A673 (cell line): ENCODE results near the gene C9orf40. TPM values are rescaled to one million over a fixed set of nuclear protein-coding genes. Genes with fewer than 3 reads are reported as not detected.

Source experiments
- Bru-seq: library from RNA; stranded (reverse); fragments of 400-500 nt; gene quantifications from one replicate; lab custom pipeline; 2021; lab: Mats Ljungman, UMichigan
- BruChase-seq, 2 experiments: library from RNA; stranded (reverse); fragments of 400-500 nt; gene quantifications; one replicate each; lab custom pipeline; 2021; lab: Mats Ljungman, UMichigan
- BruUV-seq: library from RNA; stranded (reverse); fragments of 400-500 nt; replicated peaks from 2 replicates; lab custom pipeline; 2021; lab: Mats Ljungman, UMichigan
- CTCF ChIA-PET: fragments of 300-600 bp; sonication (Branson Sonifier 250); formaldehyde crosslinking; loops from one replicate; lab custom pipeline; 2022; ENCODE audit warnings: antibody characterized with exemption; lab: Charles Lee
- POLR2A ChIA-PET: fragments of 300-600 bp; sonication (Branson Sonifier 250); formaldehyde crosslinking; loops from one replicate; lab custom pipeline; 2022; ENCODE audit warnings: antibody characterized with exemption; ENCODE audit not compliant: low non-redundant PET; lab: Charles Lee
- DNase-seq: peaks from one replicate; pipeline ENCODE4 v3.0.0-alpha.2; 2015; ENCODE audit warnings: low spot score
- H3K27ac ChIP-seq: fragments of 200-600 bp; sonication (generic); 2 replicates; pipeline ENCODE4 v1.5.1; 2016; ENCODE audit warnings: mixed run types, low read depth, mild to moderate bottlenecking, mixed read lengths, antibody characterized with exemption, low read length; ENCODE audit not compliant: poor library complexity, severe bottlenecking
- H3K27me3 ChIP-seq: fragments of 200-600 bp; sonication (generic); replicated peaks from 2 replicates; pipeline ENCODE4 v1.6.1; 2017; ENCODE audit warnings: mixed run types, low read depth, mild to moderate bottlenecking, mixed read lengths, antibody characterized with exemption, low read length; ENCODE audit not compliant: insufficient read depth, poor library complexity
- H3K36me3 ChIP-seq: fragments of 200-600 bp; sonication (generic); 2 replicates; pipeline ENCODE4 v1.6.1; 2016; ENCODE audit warnings: mixed run types, mild to moderate bottlenecking, mixed read lengths, antibody characterized with exemption, low read length; ENCODE audit not compliant: insufficient read depth, poor library complexity, severe bottlenecking
- H3K4me1 ChIP-seq: fragments of 200-600 bp; sonication (generic); 2 replicates; pipeline ENCODE4 v1.6.1; 2017; ENCODE audit warnings: mixed run types, mild to moderate bottlenecking, mixed read lengths, antibody characterized with exemption, low read length; ENCODE audit not compliant: insufficient read depth, poor library complexity, severe bottlenecking
- H3K4me3 ChIP-seq: fragments of 200-600 bp; sonication (generic); 2 replicates; pipeline ENCODE4 v1.5.1; 2016; ENCODE audit warnings: low read depth, mixed run types, mild to moderate bottlenecking, mixed read lengths, low read length; ENCODE audit not compliant: poor library complexity, severe bottlenecking
- H3K9me3 ChIP-seq: fragments of 200-600 bp; sonication (generic); 2 replicates; pipeline ENCODE4 v1.6.1; 2016; ENCODE audit warnings: mixed run types, low read depth, mild to moderate bottlenecking, mixed read lengths, antibody characterized with exemption, low read length; ENCODE audit not compliant: poor library complexity, severe bottlenecking
- CTCF ChIP-seq: fragments of 300-800, 200-600 bp; sonication (generic); conservative IDR thresholded peaks from 2 replicates; pipeline ENCODE4 v1.5.1; 2017; ENCODE audit warnings: low read depth, mild to moderate bottlenecking, antibody characterized with exemption, low read length, moderate library complexity, mixed read lengths
- EZH2 ChIP-seq: fragments of 200-600 bp; sonication (generic); IDR thresholded peaks from 2 replicates; pipeline ENCODE4 v1.6.1; 2017; ENCODE audit warnings: borderline replicate concordance, low read depth, mild to moderate bottlenecking, mixed read lengths, antibody characterized with exemption, low read length; ENCODE audit not compliant: poor library complexity, severe bottlenecking
- intact Hi-C: fragments of 100-400 bp; cut with micrococcal nuclease; formaldehyde crosslinking; loops from one replicate; pipeline ENCODE4 v1.10.0; 2022; ENCODE audit not compliant: unreplicated experiment
- long read RNA-seq: library from polyadenylated mRNA; stranded (forward); transcript quantifications from one replicate; pipeline ENCODE4 v2.0.0, GENCODE V29; 2022
- total RNA-seq: library from RNA; stranded (reverse); gene quantifications from 2 replicates; pipeline ENCODE4 v1.2.3, GENCODE V29; 2021

Gene C9orf40, protein sequence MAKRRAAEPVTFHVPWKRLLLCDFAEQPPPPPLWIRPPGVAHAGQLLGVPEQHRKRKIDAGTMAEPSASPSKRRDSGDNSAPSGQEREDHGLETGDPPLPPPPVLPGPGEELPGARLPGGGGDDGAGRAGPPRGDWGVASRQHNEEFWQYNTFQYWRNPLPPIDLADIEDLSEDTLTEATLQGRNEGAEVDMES
- total RNA-seq = 11.9 and 16.8 TPM in 2 replicates
- Bru-seq, nascent RNA = percentile 84 among the genes with signal in this experiment
- percentile 73 among the genes with signal in this experiment for BruChase-seq, experiment 1, labeled RNA remaining after a 2-hour chase
- percentile 68 among the genes with signal in this experiment for BruChase-seq, experiment 2, labeled RNA remaining after a 6-hour chase
- long read RNA-seq, transcript C9orf40-201 (2 exons, 2,327 nt) = major isoform, 56 of 61 reads
- long read RNA-seq, partial matches to known transcripts = 0 of 61 reads
- long read RNA-seq, other reads (novel, unspliced or antisense) = 5 of 61 reads

DNA sequence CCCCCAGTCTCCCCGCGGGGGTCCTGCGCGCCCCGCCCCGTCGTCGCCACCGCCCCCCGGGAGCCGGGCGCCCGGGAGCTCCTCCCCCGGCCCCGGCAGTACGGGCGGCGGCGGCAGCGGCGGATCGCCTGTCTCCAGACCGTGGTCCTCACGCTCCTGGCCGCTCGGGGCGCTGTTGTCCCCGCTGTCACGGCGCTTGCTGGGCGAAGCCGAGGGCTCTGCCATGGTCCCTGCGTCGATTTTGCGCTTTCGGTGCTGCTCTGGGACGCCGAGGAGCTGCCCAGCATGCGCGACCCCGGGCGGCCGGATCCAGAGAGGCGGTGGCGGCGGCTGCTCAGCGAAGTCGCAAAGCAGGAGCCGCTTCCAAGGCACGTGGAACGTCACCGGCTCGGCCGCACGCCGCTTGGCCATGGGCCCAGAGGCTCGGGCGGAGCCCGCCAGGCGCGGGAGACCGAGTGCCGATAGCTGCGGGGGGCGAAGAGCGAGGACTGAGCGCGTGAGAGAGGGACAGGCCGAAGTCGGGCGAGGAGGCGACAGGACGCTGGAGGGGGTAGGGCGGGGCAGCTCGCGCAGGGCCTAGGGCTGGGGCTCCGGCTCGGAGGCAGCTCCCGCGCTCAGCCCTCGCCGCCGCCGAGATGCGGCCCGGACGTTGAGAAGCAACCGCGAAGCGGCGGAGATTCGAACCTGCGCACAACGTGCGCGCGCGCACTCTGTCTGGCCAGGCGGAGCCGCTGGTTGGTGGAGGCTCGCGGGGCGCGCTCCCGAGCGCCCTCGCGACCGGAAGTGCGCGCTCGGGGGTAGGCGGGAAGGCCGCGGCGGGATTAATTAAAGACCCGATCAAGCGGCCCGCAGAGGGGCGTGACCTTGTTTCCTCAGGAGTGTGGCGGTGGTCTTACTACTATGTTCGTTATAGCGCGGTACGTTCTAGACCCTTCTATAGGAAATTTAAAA lies at the start of gene C9orf40:
TSS of gene C9orf40 (minus strand) at position 712 of the 951 bp plus-strand sequence. CDS start at position 411, 301 bp downstream.
- no TSS peak for BruUV-seq
- H3K27me3 ChIP-seq = no peaks in the 10 kb centered on the region
- intact Hi-C loops = loop anchor here (5.0 kb wide), 1 partner anchor 75 kb away; the partner anchor contains the start of gene CARNMT1
- DNase-seq = peak; percentile 91
- no peak for TF ChIP-seq EZH2
- peak; percentile 77 for TF ChIP-seq CTCF
- peak within 1 kb of the TSS; percentile 93 for H3K27ac ChIP-seq
- peak within 1 kb of the TSS; percentile 94 for H3K4me3 ChIP-seq
- H3K4me1 ChIP-seq = peaks cover 11% of the 10 kb centered on the region
- ChIA-PET CTCF (interaction anchor here (0.6 to 1.5 kb wide), 3 partner anchors 176 to 596 kb away, joined by 3 read pairs; no protein-coding TSS in a partner anchor), POLR2A (no interaction called here)
- peaks cover 3% of the 10 kb centered on the region for H3K36me3 ChIP-seq
- no peaks in the 10 kb centered on the region for H3K9me3 ChIP-seq

GRCh38 chr9:75001719-75002421 lies 49.2 kb upstream of the C9orf40 start:
- no TSS peak for BruUV-seq
- Histone ChIP-seq H3K36me3 (no peaks in the 10 kb centered on the region), H3K4me1 (no peaks in the 10 kb centered on the region), H3K27me3 (no peaks in the 10 kb centered on the region), H3K9me3 (no peaks in the 10 kb centered on the region), H3K4me3 (no peak overlapping the region), H3K27ac (no peak overlapping the region)
- ChIA-PET CTCF (no interaction called here), POLR2A (no interaction called here)
- DNase-seq = peak; percentile 85
- intact Hi-C loops = loop anchor here (1.0 to 2.0 kb wide), 2 partner anchors 73 to 225 kb away; no protein-coding TSS in a partner anchor
- TF ChIP-seq CTCF = peak; percentile 71
- TF ChIP-seq EZH2 = no peak
